IMR-90 (cell line): Measurements from ENCODE around the gene MPZL1. TPM values are rescaled to one million over a fixed set of nuclear protein-coding genes. Genes with fewer than 3 reads are reported as not detected.

ENCODE experiments used
- ATAC-seq: fragments of 200-7000 bp; cut with Tn5 transposase; 2 replicates; pipeline ENCODE4 v1.9.1; 2020; ENCODE audit warnings: low read depth, mild to moderate bottlenecking, moderate library complexity
- BruUV-seq: library from RNA; stranded (reverse); fragments of 400-500 nt; replicated peaks from 2 replicates; lab custom pipeline; 2021; lab: Mats Ljungman, UMichigan
- CTCF ChIA-PET: fragments of 300-600 bp; formaldehyde crosslinking; extraction: SDS; loops from one replicate; lab custom pipeline; 2021; ENCODE audit warnings: antibody characterized with exemption; lab: Yijun Ruan, JAX
- POLR2A ChIA-PET: fragments of 300-600 bp; sonication (Branson Sonifier 250); formaldehyde crosslinking; loops from one replicate; lab custom pipeline; 2022; ENCODE audit warnings: antibody characterized with exemption; ENCODE audit not compliant: unreplicated experiment; lab: Charles Lee
- DNase-seq: peaks from one replicate; pipeline ENCODE4 v3.0.0; 2013
- H2AFZ ChIP-seq: replicated peaks from 2 replicates; pipeline ENCODE3; 2013; ENCODE audit warnings: low read length, mild to moderate bottlenecking; ENCODE audit not compliant: poor library complexity
- H2AK5ac ChIP-seq: 2 replicates; pipeline ENCODE4 v1.6.1; 2013; ENCODE audit warnings: low read depth, low read length, inconsistent platforms
- H2AK9ac ChIP-seq: replicated peaks from 2 replicates; pipeline ENCODE3; 2013; ENCODE audit warnings: mild to moderate bottlenecking, low read depth, low read length, moderate library complexity; ENCODE audit not compliant: poor library complexity
- H2BK120ac ChIP-seq: 2 replicates; pipeline ENCODE4 v1.6.1; 2013; ENCODE audit warnings: low read depth, low read length, inconsistent platforms
- H2BK15ac ChIP-seq: 3 replicates; pipeline ENCODE4 v1.6.1; 2013; ENCODE audit warnings: low read depth, low read length, inconsistent platforms
- H2BK20ac ChIP-seq: 2 replicates; pipeline ENCODE4 v1.6.1; 2013; ENCODE audit warnings: low read depth, mild to moderate bottlenecking, inconsistent platforms, low read length, moderate library complexity
- H2BK5ac ChIP-seq: 2 replicates; pipeline ENCODE4 v1.6.1; 2013; ENCODE audit warnings: mild to moderate bottlenecking, low read depth, low read length, inconsistent platforms; ENCODE audit not compliant: poor library complexity, severe bottlenecking
- H3K14ac ChIP-seq: replicated peaks from 2 replicates; pipeline ENCODE4 v1.6.1; 2013; ENCODE audit warnings: low read depth, low read length, inconsistent platforms
- H3K18ac ChIP-seq: 2 replicates; pipeline ENCODE4 v1.6.1; 2013; ENCODE audit warnings: low read depth, low read length, control low read depth
- H3K23ac ChIP-seq: 2 replicates; pipeline ENCODE4 v1.6.1; 2013; ENCODE audit warnings: low read depth, low read length, inconsistent platforms
- H3K27ac ChIP-seq: 2 replicates; pipeline ENCODE4 v1.5.1; 2013; ENCODE audit warnings: mild to moderate bottlenecking, control low read depth, low read length; ENCODE audit not compliant: insufficient read depth
- H3K27me3 ChIP-seq: 2 replicates; pipeline ENCODE4 v1.6.1; 2013; ENCODE audit warnings: low read length; ENCODE audit not compliant: control insufficient read depth, insufficient read depth
- H3K36me3 ChIP-seq: 2 replicates; pipeline ENCODE4 v1.6.1; 2013; ENCODE audit warnings: low read length, mixed read lengths; ENCODE audit not compliant: control insufficient read depth, insufficient read depth
- H3K4ac ChIP-seq: 2 replicates; pipeline ENCODE4 v1.6.1; 2013; ENCODE audit warnings: low read depth, low read length, inconsistent platforms
- H3K4me1 ChIP-seq: 2 replicates; pipeline ENCODE4 v1.6.1; 2013; ENCODE audit warnings: low read length, mixed read lengths; ENCODE audit not compliant: control insufficient read depth, insufficient read depth
- H3K4me2 ChIP-seq: 2 replicates; pipeline ENCODE4 v1.6.1; 2013; ENCODE audit warnings: low read depth, mild to moderate bottlenecking, control low read depth, low read length, moderate library complexity
- H3K4me3 ChIP-seq: 2 replicates; pipeline ENCODE4 v1.5.1; 2013; ENCODE audit warnings: low read depth, mild to moderate bottlenecking, control low read depth, low read length, moderate library complexity; ENCODE audit not compliant: insufficient read depth
- H3K56ac ChIP-seq: 2 replicates; pipeline ENCODE4 v1.6.1; 2013; ENCODE audit warnings: low read length, inconsistent platforms; ENCODE audit not compliant: insufficient read depth; ENCODE audit errors: extremely low read depth
- H3K79me1 ChIP-seq, 2 experiments: 2 replicates each; pipeline ENCODE4 v1.6.1; 2013; ENCODE audit warnings: low read length in 2 of 2, inconsistent platforms in 1 of 2, low read depth in 1 of 2
- H3K9ac ChIP-seq: 2 replicates; pipeline ENCODE4 v1.6.1; 2013; ENCODE audit warnings: low read depth, low read length, control low read depth
- H3K9me1 ChIP-seq: 2 replicates; pipeline ENCODE4 v1.6.1; 2013; ENCODE audit warnings: low read length, inconsistent platforms; ENCODE audit not compliant: insufficient read depth
- H3K9me3 ChIP-seq: 2 replicates; pipeline ENCODE4 v1.6.1; 2013; ENCODE audit warnings: low read length; ENCODE audit not compliant: control insufficient read depth, insufficient read depth
- H4K20me1 ChIP-seq: 2 replicates; pipeline ENCODE4 v1.6.1; 2013; ENCODE audit warnings: low read length, inconsistent platforms; ENCODE audit not compliant: insufficient read depth
- H4K5ac ChIP-seq: 2 replicates; pipeline ENCODE4 v1.6.1; 2013; ENCODE audit warnings: mild to moderate bottlenecking, low read depth, low read length, control low read depth
- H4K8ac ChIP-seq, 2 experiments: 2 replicates each; pipeline ENCODE4 v1.6.1; 2013; ENCODE audit warnings: low read depth in 2 of 2, low read length in 2 of 2, control low read depth in 1 of 2, inconsistent platforms in 1 of 2
- H4K91ac ChIP-seq: 2 replicates; pipeline ENCODE4 v1.6.1; 2013; ENCODE audit warnings: low read depth, low read length, inconsistent platforms; ENCODE audit not compliant: insufficient read depth
- BHLHE40 ChIP-seq: fragments of 150-350 bp; IDR thresholded peaks from 2 replicates; pipeline ENCODE4 v1.6.1; 2016; ENCODE audit warnings: mild to moderate bottlenecking, low read depth, low read length
- CHD1 ChIP-seq: IDR thresholded peaks from 2 replicates; pipeline ENCODE4 v1.6.1; 2012; ENCODE audit warnings: low read depth, low read length, improper control_type of control experiment
- MAZ ChIP-seq: IDR thresholded peaks from 2 replicates; pipeline ENCODE4 v1.6.1; 2012; ENCODE audit warnings: low read depth, mild to moderate bottlenecking, low read length, improper control_type of control experiment, moderate library complexity, borderline replicate concordance
- MXI1 ChIP-seq: IDR thresholded peaks from 2 replicates; pipeline ENCODE4 v1.6.1; 2012; ENCODE audit warnings: low read depth, mild to moderate bottlenecking, low read length, moderate library complexity, borderline replicate concordance
- NFE2L2 ChIP-seq: fragments of 150-350 bp; IDR thresholded peaks from 2 replicates; pipeline ENCODE4 v1.6.1; 2016; ENCODE audit warnings: low read depth, mild to moderate bottlenecking, low read length
- RAD21 ChIP-seq: IDR thresholded peaks from 2 replicates; pipeline ENCODE4 v1.6.1; 2012; ENCODE audit warnings: low read length, improper control_type of control experiment
- SMC3 ChIP-seq: fragments of 150-350 bp; IDR thresholded peaks from 2 replicates; pipeline ENCODE4 v1.6.1; 2016; ENCODE audit warnings: low read depth, mild to moderate bottlenecking, antibody characterized with exemption, low read length, moderate library complexity
- WGBS, 2 experiments: methylation state at CpG; one replicate each; pipeline versions ENCODE4 v1.1.5 to v1.1.7; 2013; ENCODE audit warnings: missing lambda C conversion rate in 2 of 2; ENCODE audit not compliant: insufficient read length in 1 of 2; ENCODE audit errors: extremely low coverage in 2 of 2; 5-methylcytosine and 5-hydroxymethylcytosine counted together
- dilution Hi-C: fragments of 300-500 bp; cut with HindIII; formaldehyde crosslinking; loops from one replicate; pipeline ENCODE4 v1.14.3; 2018; ENCODE audit warnings: low sequenced_read_pairs; ENCODE audit not compliant: unreplicated experiment
- in situ Hi-C: fragments of 300-500 bp; cut with MboI; formaldehyde crosslinking; loops from 3 replicates; pipeline ENCODE4 v1.14.3; 2019; ENCODE audit warnings: low sequenced_read_pairs, inconsistent platforms, mixed read lengths
- intact Hi-C: fragments of 100-400 bp; cut with micrococcal nuclease; formaldehyde crosslinking; loops from 2 replicates; pipeline ENCODE4 v1.10.0; 2022
- polyA plus RNA-seq, 3 experiments: library from polyadenylated mRNA; depleted of rRNA; stranded (reverse); fragments of >200 nt; gene quantifications; 2 replicates each; pipeline ENCODE4 v1.2.3, GENCODE V29; 2012; ENCODE audit warnings: low replicate concordance in 1 of 3
- total RNA-seq: library from RNA; depleted of rRNA; stranded (reverse); fragments of >200 nt; gene quantifications from 2 replicates; pipeline ENCODE4 v1.2.3, GENCODE V29; 2012
- TF ChIP-seq, protein P1 (sequence below): conservative IDR thresholded peaks from 2 replicates; pipeline ENCODE4 v1.5.1; 2012; ENCODE audit warnings: mild to moderate bottlenecking, low read depth, low read length, improper control_type of control experiment
- TF ChIP-seq, protein P2 (sequence below): fragments of 150-350 bp; IDR thresholded peaks from 2 replicates; pipeline ENCODE4 v1.6.1; 2016; ENCODE audit warnings: low read depth, mild to moderate bottlenecking, low read length, moderate library complexity, borderline replicate concordance
- TF ChIP-seq, protein P3 (sequence below): fragments of 150-350 bp; IDR thresholded peaks from 2 replicates; pipeline ENCODE4 v1.6.1; 2017; ENCODE audit warnings: mild to moderate bottlenecking, antibody characterized with exemption, low read length, low read depth

Gene MPZL1
- total and polyA plus RNA-seq, 2 of the 4 experiments (the other 2 are of a cell fraction) = 55.3 to 87.3 TPM

DNA sequence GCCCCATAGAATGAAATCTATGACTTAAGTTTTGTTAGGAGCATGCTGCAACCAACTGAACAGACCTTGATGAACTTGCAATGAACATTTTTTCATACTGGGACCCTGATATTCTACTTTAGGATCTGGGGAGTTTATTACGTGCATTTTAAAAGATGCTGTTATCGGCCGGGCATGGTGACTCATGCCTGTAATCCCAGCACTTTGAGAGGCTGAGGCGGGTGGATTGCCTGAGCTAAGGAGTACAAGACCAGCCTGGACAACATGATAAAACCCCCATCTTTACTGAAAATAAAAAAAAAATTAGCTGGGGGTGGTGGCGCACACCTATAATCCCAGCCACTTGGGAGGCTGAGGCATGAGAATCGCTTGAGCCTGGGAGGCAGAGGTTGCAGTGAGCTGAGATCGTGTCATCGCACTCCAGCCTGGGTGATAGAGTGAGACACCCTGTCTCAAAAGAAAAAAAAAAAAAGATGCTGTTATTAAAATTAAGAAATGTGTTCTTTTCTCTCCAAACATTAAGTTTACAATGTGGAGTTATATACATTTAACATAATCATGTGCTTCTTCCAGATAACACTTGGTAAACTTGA, 7.1 kb downstream of the MPZL1 start:
- no TSS peak for BruUV-seq
- no peak overlapping the region for H4K91ac ChIP-seq
- intact Hi-C loops (loop anchor here (5.0 kb wide), 1 partner anchor 48 kb away; no protein-coding TSS in a partner anchor), dilution Hi-C loops (no loop called here), in situ Hi-C loops (no loop called here)
- no peak overlapping the region for H3K23ac ChIP-seq
- H2BK15ac ChIP-seq = no peak overlapping the region
- H4K8ac ChIP-seq = no peak overlapping the region
- ChIA-PET CTCF (no interaction called here), POLR2A (interaction anchor here (0.7 kb wide), 2 partner anchors 30 to 114 kb away, joined by 3 read pairs; no protein-coding TSS in a partner anchor)
- H3K4me1 ChIP-seq = peaks cover 7% of the 10 kb centered on the region
- no peak overlapping the region for H2AFZ ChIP-seq
- no peak overlapping the region for H2BK120ac ChIP-seq
- DNase-seq = no peak
- no peak overlapping the region for H3K4me2 ChIP-seq
- no peak overlapping the region for H2BK5ac ChIP-seq
- H4K5ac ChIP-seq = no peak overlapping the region
- H3K27ac ChIP-seq = no peak overlapping the region
- H3K9ac ChIP-seq = no peak overlapping the region
- H2AK5ac ChIP-seq = no peak overlapping the region
- WGBS, 2 experiments = no CpG with 5 or more reads among the region's 8 CpGs
- H3K79me1 ChIP-seq = peaks cover 25 to 76% of the 10 kb centered on the region in 2 experiments
- ATAC-seq = no peak
- H3K4ac ChIP-seq = no peak overlapping the region
- no peak overlapping the region for H3K56ac ChIP-seq
- H3K36me3 ChIP-seq = peaks cover 6% of the 10 kb centered on the region
- H3K27me3 ChIP-seq = no peaks in the 10 kb centered on the region
- no peak overlapping the region for H2BK20ac ChIP-seq
- H3K14ac ChIP-seq = no peak overlapping the region
- no peak for TF ChIP-seq MXI1
- TF ChIP-seq RAD21 = no peak
- TF ChIP-seq BHLHE40 = no peak
- TF ChIP-seq SMC3 = no peak
- no peak for TF ChIP-seq CHD1
- TF ChIP-seq NFE2L2 = no peak
- TF ChIP-seq MAZ = no peak
- TF ChIP-seq, protein P1, sequence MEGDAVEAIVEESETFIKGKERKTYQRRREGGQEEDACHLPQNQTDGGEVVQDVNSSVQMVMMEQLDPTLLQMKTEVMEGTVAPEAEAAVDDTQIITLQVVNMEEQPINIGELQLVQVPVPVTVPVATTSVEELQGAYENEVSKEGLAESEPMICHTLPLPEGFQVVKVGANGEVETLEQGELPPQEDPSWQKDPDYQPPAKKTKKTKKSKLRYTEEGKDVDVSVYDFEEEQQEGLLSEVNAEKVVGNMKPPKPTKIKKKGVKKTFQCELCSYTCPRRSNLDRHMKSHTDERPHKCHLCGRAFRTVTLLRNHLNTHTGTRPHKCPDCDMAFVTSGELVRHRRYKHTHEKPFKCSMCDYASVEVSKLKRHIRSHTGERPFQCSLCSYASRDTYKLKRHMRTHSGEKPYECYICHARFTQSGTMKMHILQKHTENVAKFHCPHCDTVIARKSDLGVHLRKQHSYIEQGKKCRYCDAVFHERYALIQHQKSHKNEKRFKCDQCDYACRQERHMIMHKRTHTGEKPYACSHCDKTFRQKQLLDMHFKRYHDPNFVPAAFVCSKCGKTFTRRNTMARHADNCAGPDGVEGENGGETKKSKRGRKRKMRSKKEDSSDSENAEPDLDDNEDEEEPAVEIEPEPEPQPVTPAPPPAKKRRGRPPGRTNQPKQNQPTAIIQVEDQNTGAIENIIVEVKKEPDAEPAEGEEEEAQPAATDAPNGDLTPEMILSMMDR = no peak
- TF ChIP-seq, protein P2, sequence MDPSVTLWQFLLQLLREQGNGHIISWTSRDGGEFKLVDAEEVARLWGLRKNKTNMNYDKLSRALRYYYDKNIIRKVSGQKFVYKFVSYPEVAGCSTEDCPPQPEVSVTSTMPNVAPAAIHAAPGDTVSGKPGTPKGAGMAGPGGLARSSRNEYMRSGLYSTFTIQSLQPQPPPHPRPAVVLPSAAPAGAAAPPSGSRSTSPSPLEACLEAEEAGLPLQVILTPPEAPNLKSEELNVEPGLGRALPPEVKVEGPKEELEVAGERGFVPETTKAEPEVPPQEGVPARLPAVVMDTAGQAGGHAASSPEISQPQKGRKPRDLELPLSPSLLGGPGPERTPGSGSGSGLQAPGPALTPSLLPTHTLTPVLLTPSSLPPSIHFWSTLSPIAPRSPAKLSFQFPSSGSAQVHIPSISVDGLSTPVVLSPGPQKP = no peak
- TF ChIP-seq, protein P3, sequence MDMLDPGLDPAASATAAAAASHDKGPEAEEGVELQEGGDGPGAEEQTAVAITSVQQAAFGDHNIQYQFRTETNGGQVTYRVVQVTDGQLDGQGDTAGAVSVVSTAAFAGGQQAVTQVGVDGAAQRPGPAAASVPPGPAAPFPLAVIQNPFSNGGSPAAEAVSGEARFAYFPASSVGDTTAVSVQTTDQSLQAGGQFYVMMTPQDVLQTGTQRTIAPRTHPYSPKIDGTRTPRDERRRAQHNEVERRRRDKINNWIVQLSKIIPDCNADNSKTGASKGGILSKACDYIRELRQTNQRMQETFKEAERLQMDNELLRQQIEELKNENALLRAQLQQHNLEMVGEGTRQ = no peak
- peaks cover 24% of the 10 kb centered on the region for H3K9me1 ChIP-seq
- no peaks in the 10 kb centered on the region for H3K9me3 ChIP-seq
- H3K18ac ChIP-seq = no peak overlapping the region
- H4K20me1 ChIP-seq = peaks cover 83% of the 10 kb centered on the region
- H2AK9ac ChIP-seq = no peak overlapping the region
- H3K4me3 ChIP-seq = no peak overlapping the region
